Calu3 (cell line): ENCODE data around the gene TMEM43. TPM values are rescaled to one million over a fixed set of nuclear protein-coding genes. Genes with fewer than 3 reads are reported as not detected.

Source experiments
- BruUV-seq: library from RNA; stranded (reverse); fragments of 400-500 nt; replicated peaks from 2 replicates; lab custom pipeline; 2021; lab: Mats Ljungman, UMichigan
- CTCF ChIA-PET: fragments of 300-600 bp; sonication (Branson Sonifier 250); formaldehyde crosslinking; loops from one replicate; lab custom pipeline; 2022; ENCODE audit warnings: antibody characterized with exemption; lab: Charles Lee
- DNase-seq: peaks from one replicate; pipeline ENCODE4 v3.0.0; 2022
- H3K27ac Mint-ChIP-seq: one replicate; pipeline ENCODE4 v1.8.0; 2022; ENCODE audit warnings: mixed read lengths; ENCODE audit not compliant: unreplicated experiment
- H3K27me3 Mint-ChIP-seq: one replicate; pipeline ENCODE4 v1.8.0; 2022; ENCODE audit warnings: mixed read lengths; ENCODE audit not compliant: unreplicated experiment
- H3K36me3 Mint-ChIP-seq: one replicate; pipeline ENCODE4 v1.8.0; 2022; ENCODE audit warnings: mild to moderate bottlenecking, moderate library complexity, mixed read lengths; ENCODE audit not compliant: insufficient read depth, unreplicated experiment
- H3K4me1 Mint-ChIP-seq: one replicate; pipeline ENCODE4 v1.8.0; 2022; ENCODE audit warnings: mild to moderate bottlenecking, low read depth, mixed read lengths; ENCODE audit not compliant: unreplicated experiment
- H3K4me3 Mint-ChIP-seq: one replicate; pipeline ENCODE4 v1.8.0; 2022; ENCODE audit warnings: mild to moderate bottlenecking, low read depth, moderate library complexity, mixed read lengths; ENCODE audit not compliant: unreplicated experiment
- H3K9me3 Mint-ChIP-seq: one replicate; pipeline ENCODE4 v1.8.0; 2022; ENCODE audit warnings: low read depth, mixed read lengths; ENCODE audit not compliant: unreplicated experiment
- intact Hi-C: fragments of 100-400 bp; cut with micrococcal nuclease; formaldehyde crosslinking; loops from one replicate; pipeline ENCODE4 v1.10.0; 2022; ENCODE audit not compliant: unreplicated experiment
- total RNA-seq: library from RNA; stranded (reverse); gene quantifications from 2 replicates; pipeline ENCODE4 v1.2.3, GENCODE V29; 2022
- TF ChIP-seq, protein P1 (sequence below): fragments of 200-600 bp; IDR thresholded peaks from one replicate; pipeline ENCODE4 v1.8.0; 2022; ENCODE audit warnings: antibody characterized with exemption; ENCODE audit not compliant: unreplicated experiment

TMEM43 gene
- total RNA-seq, 1 experiment from 2014 or later, result 56.2 TPM

DNA sequence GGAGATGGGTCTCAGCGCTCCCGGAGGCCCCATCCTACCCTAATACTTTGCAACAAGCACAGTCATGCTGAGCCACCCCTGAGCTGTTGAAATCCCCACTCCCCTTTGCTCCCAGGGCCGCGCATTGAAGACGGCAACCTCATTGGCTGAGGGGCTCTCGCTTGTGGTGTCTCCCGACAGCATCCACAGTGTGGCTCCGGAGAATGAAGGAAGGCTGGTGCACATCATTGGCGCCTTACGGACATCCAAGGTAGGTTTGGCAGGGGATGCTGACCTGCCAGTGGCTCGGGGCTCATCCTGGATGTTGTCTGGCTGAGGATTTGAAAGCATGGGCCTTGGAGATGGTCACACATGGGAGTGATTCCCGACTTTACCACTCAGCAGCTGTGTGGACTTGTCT, 5.9 kb downstream of the TMEM43 start:
- CTCF ChIA-PET, result no interaction called here
- no peak overlapping the region for H3K4me3 Mint-ChIP-seq
- intact Hi-C loops, result no loop called here
- peaks cover 45% of the 10 kb centered on the region for H3K36me3 Mint-ChIP-seq
- TF ChIP-seq, protein P1, sequence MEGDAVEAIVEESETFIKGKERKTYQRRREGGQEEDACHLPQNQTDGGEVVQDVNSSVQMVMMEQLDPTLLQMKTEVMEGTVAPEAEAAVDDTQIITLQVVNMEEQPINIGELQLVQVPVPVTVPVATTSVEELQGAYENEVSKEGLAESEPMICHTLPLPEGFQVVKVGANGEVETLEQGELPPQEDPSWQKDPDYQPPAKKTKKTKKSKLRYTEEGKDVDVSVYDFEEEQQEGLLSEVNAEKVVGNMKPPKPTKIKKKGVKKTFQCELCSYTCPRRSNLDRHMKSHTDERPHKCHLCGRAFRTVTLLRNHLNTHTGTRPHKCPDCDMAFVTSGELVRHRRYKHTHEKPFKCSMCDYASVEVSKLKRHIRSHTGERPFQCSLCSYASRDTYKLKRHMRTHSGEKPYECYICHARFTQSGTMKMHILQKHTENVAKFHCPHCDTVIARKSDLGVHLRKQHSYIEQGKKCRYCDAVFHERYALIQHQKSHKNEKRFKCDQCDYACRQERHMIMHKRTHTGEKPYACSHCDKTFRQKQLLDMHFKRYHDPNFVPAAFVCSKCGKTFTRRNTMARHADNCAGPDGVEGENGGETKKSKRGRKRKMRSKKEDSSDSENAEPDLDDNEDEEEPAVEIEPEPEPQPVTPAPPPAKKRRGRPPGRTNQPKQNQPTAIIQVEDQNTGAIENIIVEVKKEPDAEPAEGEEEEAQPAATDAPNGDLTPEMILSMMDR, result no peak
- H3K9me3 Mint-ChIP-seq, result no peaks in the 10 kb centered on the region
- no peaks in the 10 kb centered on the region for H3K27me3 Mint-ChIP-seq
- DNase-seq, result no peak
- no TSS peak for BruUV-seq
- no peak overlapping the region for H3K27ac Mint-ChIP-seq
- H3K4me1 Mint-ChIP-seq, result peaks cover 14% of the 10 kb centered on the region

DNA sequence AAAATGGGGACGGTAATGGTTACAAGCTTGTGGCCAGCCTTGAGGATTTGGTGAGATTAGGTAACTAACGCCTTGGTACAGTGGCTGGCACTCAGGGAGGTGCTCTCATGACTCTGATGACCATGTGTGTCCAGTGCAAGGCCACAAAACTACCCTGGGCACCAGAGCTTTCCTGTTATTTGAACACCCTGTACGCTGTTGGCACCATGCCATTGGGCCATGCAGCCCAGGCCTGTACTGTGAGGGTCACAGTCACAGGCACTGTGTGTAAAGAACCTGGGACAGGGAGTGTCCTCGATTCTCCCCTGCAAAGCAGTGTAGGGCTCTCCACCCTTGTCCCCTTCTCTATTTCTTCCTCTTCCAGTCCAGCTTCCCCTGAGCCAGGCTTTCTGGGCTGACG, 6.3 kb downstream of the TMEM43 start:
- CTCF ChIA-PET, result no interaction called here
- Mint-ChIP-seq H3K27me3 (no peaks in the 10 kb centered on the region), H3K4me3 (no peak overlapping the region), H3K9me3 (no peaks in the 10 kb centered on the region), H3K36me3 (peaks cover 43% of the 10 kb centered on the region), H3K27ac (no peak overlapping the region), H3K4me1 (peaks cover 14% of the 10 kb centered on the region)
- BruUV-seq, result no TSS peak
- DNase-seq, result no peak
- TF ChIP-seq, protein P1, result no peak
- intact Hi-C loops, result no loop called here

DNA sequence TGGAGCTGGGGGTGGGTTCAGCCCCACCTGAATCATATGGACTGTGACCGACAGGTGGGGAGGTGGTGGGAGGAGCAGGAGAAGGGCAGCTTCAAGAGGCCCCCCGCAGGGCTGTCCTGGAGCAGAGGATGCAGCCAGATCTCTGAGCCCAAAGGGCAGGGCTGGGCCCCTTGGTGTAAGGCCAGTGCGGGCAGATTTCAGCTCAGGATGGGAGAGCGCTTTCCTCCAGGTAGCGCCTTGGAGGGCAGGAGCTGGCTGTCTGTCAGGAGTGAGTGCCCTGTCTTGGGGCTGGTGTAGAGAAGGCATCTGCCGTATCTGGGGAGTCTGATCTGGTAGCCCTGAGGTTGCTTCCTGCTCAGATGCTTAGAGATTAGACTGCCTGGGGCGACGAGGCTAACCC, 7.3 kb downstream of the TMEM43 start:
- BruUV-seq, result no TSS peak
- Mint-ChIP-seq H3K27me3 (no peaks in the 10 kb centered on the region), H3K9me3 (no peaks in the 10 kb centered on the region), H3K27ac (no peak overlapping the region), H3K4me3 (no peak overlapping the region), H3K4me1 (peaks cover 6% of the 10 kb centered on the region), H3K36me3 (peaks cover 45% of the 10 kb centered on the region)
- TF ChIP-seq, protein P1, result no peak
- CTCF ChIA-PET, result no interaction called here
- no peak for DNase-seq
- intact Hi-C loops, result no loop called here

DNA sequence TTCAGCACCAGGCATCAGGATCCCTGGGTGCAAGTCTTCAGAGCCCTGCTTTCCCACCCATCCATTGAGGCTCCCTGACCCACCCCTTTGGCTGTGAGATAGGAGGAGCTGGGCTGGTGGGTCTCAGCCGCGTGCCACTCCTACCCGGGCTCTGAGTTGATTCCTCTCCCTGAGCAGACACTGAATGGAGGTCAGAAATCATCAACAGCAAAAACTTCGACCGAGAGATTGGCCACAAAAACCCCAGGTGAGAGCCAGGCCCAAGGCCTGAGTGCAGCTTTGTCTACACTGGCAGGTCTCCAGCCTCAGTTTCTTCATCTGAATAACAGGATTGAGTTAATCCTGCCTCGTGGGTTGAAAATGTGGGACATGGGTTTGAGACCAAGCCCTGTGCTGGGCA, 7.8 kb downstream of the TMEM43 start:
- no TSS peak for BruUV-seq
- Mint-ChIP-seq H3K36me3 (peaks cover 45% of the 10 kb centered on the region), H3K4me1 (peaks cover under 1% of the 10 kb centered on the region), H3K27me3 (no peaks in the 10 kb centered on the region), H3K27ac (no peak overlapping the region), H3K9me3 (no peaks in the 10 kb centered on the region), H3K4me3 (no peak overlapping the region)
- TF ChIP-seq, protein P1, result no peak
- intact Hi-C loops, result no loop called here
- CTCF ChIA-PET, result no interaction called here
- DNase-seq, result no peak
